Sigmoid colon (tissue), 4 donors: Measurements from ENCODE around the gene FAM161A.

ENCODE experiments used
- EP300 ChIP-seq, 4 donors: sonication (generic); formaldehyde crosslinking; IDR thresholded peaks; one replicate each; pipeline ENCODE4 v1.6.1; 2017; ENCODE audit warnings: antibody characterized with exemption in 4 of 4
- POLR2A ChIP-seq, 2 donors: fragments of 450-650 bp; IDR thresholded peaks; one replicate each; pipeline ENCODE4 v1.6.1; 2016; ENCODE audit warnings: antibody characterized with exemption in 2 of 2, mild to moderate bottlenecking in 2 of 2, moderate library complexity in 2 of 2
- POLR2AphosphoS5 ChIP-seq, 4 donors: sonication (generic); formaldehyde crosslinking; IDR thresholded peaks; one replicate each; pipeline ENCODE4 v1.6.1; 2017; ENCODE audit warnings: antibody characterized with exemption in 4 of 4
- TF ChIP-seq, protein P1 (sequence below), 4 experiments: fragments of 450-650 bp in 3 of 4; fragments of 200-600 bp in 1 of 4; IDR thresholded peaks; one replicate each; pipeline ENCODE4 v1.5.1; 2016 to 2019; ENCODE audit warnings: antibody characterized with exemption in 4 of 4, mild to moderate bottlenecking in 3 of 4, moderate library complexity in 2 of 4

DNA sequence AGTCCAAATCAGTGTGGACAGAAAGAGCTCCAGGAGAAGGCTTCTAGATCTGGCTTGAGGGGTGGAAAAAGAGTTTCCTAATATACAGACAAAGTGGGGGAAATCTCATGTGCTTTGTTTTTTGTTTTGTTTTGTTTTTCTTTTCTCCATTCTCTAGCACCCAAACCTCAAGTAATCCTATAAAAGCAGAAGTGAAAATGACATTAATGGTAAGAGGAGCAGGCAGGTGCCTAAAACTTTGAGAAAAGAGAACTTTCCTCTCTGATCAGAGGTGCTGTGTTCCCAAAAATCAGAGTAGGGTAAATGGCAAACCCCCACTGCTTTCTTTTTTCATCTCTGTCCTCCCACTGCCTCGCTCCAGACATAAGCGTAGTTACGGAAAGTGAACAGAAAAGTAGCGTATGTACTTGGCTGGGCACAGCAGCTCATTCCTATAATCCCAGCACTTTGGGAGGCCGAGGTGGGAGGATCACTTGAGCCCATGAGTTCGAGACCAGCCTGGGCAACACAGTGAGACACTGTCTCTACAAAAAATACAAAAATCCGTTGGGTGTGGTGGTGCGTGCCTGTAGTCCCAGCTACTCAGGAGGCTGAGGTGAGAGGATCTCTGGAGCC is 77.8 kb downstream of the FAM161A start:
- no peak for TF ChIP-seq POLR2A (IDR thresholded peaks at IDR 0.05)
- no peak for TF ChIP-seq POLR2AphosphoS5 (IDR thresholded peaks at IDR 0.05)
- TF ChIP-seq, protein P1, sequence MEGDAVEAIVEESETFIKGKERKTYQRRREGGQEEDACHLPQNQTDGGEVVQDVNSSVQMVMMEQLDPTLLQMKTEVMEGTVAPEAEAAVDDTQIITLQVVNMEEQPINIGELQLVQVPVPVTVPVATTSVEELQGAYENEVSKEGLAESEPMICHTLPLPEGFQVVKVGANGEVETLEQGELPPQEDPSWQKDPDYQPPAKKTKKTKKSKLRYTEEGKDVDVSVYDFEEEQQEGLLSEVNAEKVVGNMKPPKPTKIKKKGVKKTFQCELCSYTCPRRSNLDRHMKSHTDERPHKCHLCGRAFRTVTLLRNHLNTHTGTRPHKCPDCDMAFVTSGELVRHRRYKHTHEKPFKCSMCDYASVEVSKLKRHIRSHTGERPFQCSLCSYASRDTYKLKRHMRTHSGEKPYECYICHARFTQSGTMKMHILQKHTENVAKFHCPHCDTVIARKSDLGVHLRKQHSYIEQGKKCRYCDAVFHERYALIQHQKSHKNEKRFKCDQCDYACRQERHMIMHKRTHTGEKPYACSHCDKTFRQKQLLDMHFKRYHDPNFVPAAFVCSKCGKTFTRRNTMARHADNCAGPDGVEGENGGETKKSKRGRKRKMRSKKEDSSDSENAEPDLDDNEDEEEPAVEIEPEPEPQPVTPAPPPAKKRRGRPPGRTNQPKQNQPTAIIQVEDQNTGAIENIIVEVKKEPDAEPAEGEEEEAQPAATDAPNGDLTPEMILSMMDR (IDR thresholded peaks at IDR 0.05) = no peak
- no peak for TF ChIP-seq EP300 (IDR thresholded peaks at IDR 0.05)
